Measurements from ENCODE around the gene ADCK2. TPM values are rescaled to one million over a fixed set of nuclear protein-coding genes. Genes with fewer than 3 reads are reported as not detected.

ADCK2 gene
- total RNA-seq, 1 donor from 2014 or later: 15.1 TPM

GRCh38 chr7:140645166-140645900, 27.4 kb upstream of the ADCK2 start:
- H3K4me3 ChIP-seq (ENCODE audit: low read length in 3 of 3): no peak overlapping the region
- peaks cover 0 to 9% (median 8%) of the 10 kb centered on the region in 3 donors for H3K4me1 ChIP-seq (ENCODE audit: control insufficient read depth in 3 of 3, insufficient read depth in 3 of 3, low read length in 3 of 3)
- no peaks in the 10 kb centered on the region for H3K36me3 ChIP-seq (ENCODE audit: control insufficient read depth in 3 of 3, insufficient read depth in 3 of 3, low read length in 3 of 3)
- H3K9ac ChIP-seq (ENCODE audit: low read depth in 1 of 3, low read length in 3 of 3): no peak overlapping the region
- peaks cover 10 to 21% (median 16%) of the 10 kb centered on the region in 3 donors for H3K27me3 ChIP-seq (ENCODE audit: control insufficient read depth in 3 of 3, insufficient read depth in 3 of 3, low read length in 3 of 3)
- H3K27ac ChIP-seq (ENCODE audit: low read depth, low read length): no peak overlapping the region
- no peaks in the 10 kb centered on the region for H3K9me3 ChIP-seq (ENCODE audit: control insufficient read depth in 3 of 3, low read length in 3 of 3)

GRCh38 chr7:140646931-140647647, 25.7 kb upstream of the ADCK2 start:
- no peak overlapping the region for H3K9ac ChIP-seq (ENCODE audit: low read depth in 1 of 3, low read length in 3 of 3)
- no peak overlapping the region for H3K4me3 ChIP-seq (ENCODE audit: low read length in 3 of 3)
- H3K4me1 ChIP-seq (ENCODE audit: control insufficient read depth in 3 of 3, insufficient read depth in 3 of 3, low read length in 3 of 3): no peaks in the 10 kb centered on the region
- peaks cover 2 to 9% (median 3%) of the 10 kb centered on the region in 3 donors for H3K27me3 ChIP-seq (ENCODE audit: control insufficient read depth in 3 of 3, insufficient read depth in 3 of 3, low read length in 3 of 3)
- no peaks in the 10 kb centered on the region for H3K36me3 ChIP-seq (ENCODE audit: control insufficient read depth in 3 of 3, insufficient read depth in 3 of 3, low read length in 3 of 3)
- no peaks in the 10 kb centered on the region for H3K9me3 ChIP-seq (ENCODE audit: control insufficient read depth in 3 of 3, low read length in 3 of 3)
- no peak overlapping the region for H3K27ac ChIP-seq (ENCODE audit: low read depth, low read length)

- no peak overlapping the region for H3K27ac ChIP-seq (ENCODE audit: low read depth, low read length)
- no peak overlapping the region for H3K4me3 ChIP-seq (ENCODE audit: low read length in 3 of 3)
- no peak overlapping the region for H3K9ac ChIP-seq (ENCODE audit: low read depth in 1 of 3, low read length in 3 of 3)
- H3K27me3 ChIP-seq (ENCODE audit: control insufficient read depth in 3 of 3, insufficient read depth in 3 of 3, low read length in 3 of 3): no peaks in the 10 kb centered on the region
- peaks cover 8 to 15% (median 14%) of the 10 kb centered on the region in 3 donors for H3K4me1 ChIP-seq (ENCODE audit: control insufficient read depth in 3 of 3, insufficient read depth in 3 of 3, low read length in 3 of 3)
- H3K36me3 ChIP-seq (ENCODE audit: control insufficient read depth in 3 of 3, insufficient read depth in 3 of 3, low read length in 3 of 3): no peaks in the 10 kb centered on the region
- H3K9me3 ChIP-seq (ENCODE audit: control insufficient read depth in 3 of 3, low read length in 3 of 3): no peaks in the 10 kb centered on the region
Measured at GRCh38 chr7:140649556-140650205, 23.1 kb upstream of the ADCK2 start.

GRCh38 chr7:140650367-140650766, 22.4 kb upstream of the ADCK2 start:
- H3K4me3 ChIP-seq (ENCODE audit: low read length in 3 of 3): no peak overlapping the region
- no peaks in the 10 kb centered on the region for H3K36me3 ChIP-seq (ENCODE audit: control insufficient read depth in 3 of 3, insufficient read depth in 3 of 3, low read length in 3 of 3)
- no peak overlapping the region for H3K9ac ChIP-seq (ENCODE audit: low read depth in 1 of 3, low read length in 3 of 3)
- no peak overlapping the region for H3K27ac ChIP-seq (ENCODE audit: low read depth, low read length)
- H3K9me3 ChIP-seq (ENCODE audit: control insufficient read depth in 3 of 3, low read length in 3 of 3): no peaks in the 10 kb centered on the region
- H3K27me3 ChIP-seq (ENCODE audit: control insufficient read depth in 3 of 3, insufficient read depth in 3 of 3, low read length in 3 of 3): no peaks in the 10 kb centered on the region
- H3K4me1 ChIP-seq (ENCODE audit: control insufficient read depth in 3 of 3, insufficient read depth in 3 of 3, low read length in 3 of 3): peaks cover 8 to 15% (median 14%) of the 10 kb centered on the region in 3 donors

DNA sequence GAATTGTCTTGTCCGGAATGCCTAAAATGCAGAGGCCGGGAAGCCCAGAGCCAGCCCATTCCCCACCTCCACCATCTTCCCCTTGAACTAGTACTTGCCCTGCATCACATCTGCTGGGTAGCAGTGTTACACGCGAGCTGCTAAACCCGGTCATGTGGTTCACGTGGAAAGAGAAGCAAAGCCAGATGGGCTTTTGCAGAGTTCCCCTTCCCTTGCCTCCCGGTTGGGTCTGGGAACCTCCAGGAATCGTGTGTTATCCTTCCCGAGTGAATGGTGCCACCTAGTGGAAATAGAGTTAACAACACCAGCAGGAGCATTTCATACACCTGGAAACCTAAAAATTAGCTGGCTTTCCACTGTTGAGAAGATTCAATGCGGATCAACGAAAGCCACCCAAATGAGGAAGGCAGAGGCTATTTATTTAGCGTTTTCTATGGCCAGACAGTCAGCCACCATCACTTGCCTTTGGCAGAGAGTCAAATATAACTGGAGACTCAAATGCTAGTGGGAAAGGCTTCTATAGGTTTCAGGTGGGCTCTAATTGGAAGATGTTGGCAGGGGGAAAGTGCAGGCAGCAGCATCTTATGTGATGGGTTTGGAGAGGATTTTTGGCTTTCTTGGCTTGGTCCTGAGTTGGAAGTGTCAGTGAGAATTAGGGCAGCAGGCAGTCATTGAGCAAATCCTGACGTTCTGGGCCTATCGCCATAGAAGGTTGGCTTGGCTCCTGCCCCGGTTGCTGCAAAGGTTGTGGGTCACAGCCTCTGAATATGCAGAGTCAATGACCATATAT, 19.2 kb upstream of the ADCK2 start:
- Histone ChIP-seq H3K27ac (ENCODE audit: low read depth, low read length) (no peak overlapping the region), H3K4me1 (ENCODE audit: control insufficient read depth in 3 of 3, insufficient read depth in 3 of 3, low read length in 3 of 3) (peaks cover 14 to 35% (median 30%) of the 10 kb centered on the region in 3 donors), H3K9ac (ENCODE audit: low read depth in 1 of 3, low read length in 3 of 3) (peak overlapping the region in 1 of 3 donors; percentile 50)

DNA sequence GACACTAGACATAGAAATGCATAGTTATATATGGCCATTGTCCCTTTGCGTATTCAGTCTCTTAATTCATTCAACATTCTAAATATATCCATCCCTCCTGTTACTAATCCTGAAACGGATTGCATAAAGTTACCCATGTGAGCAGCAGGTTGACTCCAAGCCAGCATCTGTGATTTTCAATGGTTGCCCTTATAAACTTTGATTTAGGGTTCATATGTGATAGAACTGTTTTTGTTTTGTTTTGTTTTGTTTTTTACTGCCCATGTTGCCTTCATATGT, 18.7 kb upstream of the ADCK2 start:
- H3K27ac ChIP-seq (ENCODE audit: low read depth, low read length): peak overlapping the region; percentile 24

More for the DNA sequence above, 19.2 kb upstream of the ADCK2 start:
- no peaks in the 10 kb centered on the region for H3K9me3 ChIP-seq (ENCODE audit: control insufficient read depth in 3 of 3, low read length in 3 of 3)
- H3K4me3 ChIP-seq (ENCODE audit: low read length in 3 of 3): peak overlapping the region in 1 of 3 donors; percentile 52
- no peaks in the 10 kb centered on the region for H3K36me3 ChIP-seq (ENCODE audit: control insufficient read depth in 3 of 3, insufficient read depth in 3 of 3, low read length in 3 of 3)
- no peaks in the 10 kb centered on the region for H3K27me3 ChIP-seq (ENCODE audit: control insufficient read depth in 3 of 3, insufficient read depth in 3 of 3, low read length in 3 of 3)

GRCh38 chr7:140654661-140655060, 18.1 kb upstream of the ADCK2 start:
- Histone ChIP-seq H3K4me3 (ENCODE audit: low read length in 3 of 3) (no peak overlapping the region), H3K27ac (ENCODE audit: low read depth, low read length) (peak overlapping the region; percentile 24), H3K36me3 (ENCODE audit: control insufficient read depth in 3 of 3, insufficient read depth in 3 of 3, low read length in 3 of 3) (no peaks in the 10 kb centered on the region), H3K4me1 (ENCODE audit: control insufficient read depth in 3 of 3, insufficient read depth in 3 of 3, low read length in 3 of 3) (peaks cover 14 to 35% (median 30%) of the 10 kb centered on the region in 3 donors), H3K9me3 (ENCODE audit: control insufficient read depth in 3 of 3, low read length in 3 of 3) (no peaks in the 10 kb centered on the region), H3K27me3 (ENCODE audit: control insufficient read depth in 3 of 3, insufficient read depth in 3 of 3, low read length in 3 of 3) (no peaks in the 10 kb centered on the region), H3K9ac (ENCODE audit: low read depth in 1 of 3, low read length in 3 of 3) (no peak overlapping the region)

More for the DNA sequence above, 18.7 kb upstream of the ADCK2 start:
- no peaks in the 10 kb centered on the region for H3K27me3 ChIP-seq (ENCODE audit: control insufficient read depth in 3 of 3, insufficient read depth in 3 of 3, low read length in 3 of 3)
- H3K4me3 ChIP-seq (ENCODE audit: low read length in 3 of 3): no peak overlapping the region
- no peaks in the 10 kb centered on the region for H3K9me3 ChIP-seq (ENCODE audit: control insufficient read depth in 3 of 3, low read length in 3 of 3)
- no peak overlapping the region for H3K9ac ChIP-seq (ENCODE audit: low read depth in 1 of 3, low read length in 3 of 3)
- H3K4me1 ChIP-seq (ENCODE audit: control insufficient read depth in 3 of 3, insufficient read depth in 3 of 3, low read length in 3 of 3): peaks cover 14 to 35% (median 30%) of the 10 kb centered on the region in 3 donors
- no peaks in the 10 kb centered on the region for H3K36me3 ChIP-seq (ENCODE audit: control insufficient read depth in 3 of 3, insufficient read depth in 3 of 3, low read length in 3 of 3)

GRCh38 chr7:140655511-140656408, 17.0 kb upstream of the ADCK2 start:
- peaks cover 14 to 35% (median 31%) of the 10 kb centered on the region in 3 donors for H3K4me1 ChIP-seq (ENCODE audit: control insufficient read depth in 3 of 3, insufficient read depth in 3 of 3, low read length in 3 of 3)
- no peaks in the 10 kb centered on the region for H3K27me3 ChIP-seq (ENCODE audit: control insufficient read depth in 3 of 3, insufficient read depth in 3 of 3, low read length in 3 of 3)
- H3K9me3 ChIP-seq (ENCODE audit: control insufficient read depth in 3 of 3, low read length in 3 of 3): no peaks in the 10 kb centered on the region
- H3K9ac ChIP-seq (ENCODE audit: low read depth in 1 of 3, low read length in 3 of 3): peak overlapping the region in 1 of 3 donors; percentile 84
- H3K4me3 ChIP-seq (ENCODE audit: low read length in 3 of 3): peak overlapping the region in 2 of 3 donors; percentile 50 to 69
- H3K36me3 ChIP-seq (ENCODE audit: control insufficient read depth in 3 of 3, insufficient read depth in 3 of 3, low read length in 3 of 3): no peaks in the 10 kb centered on the region
- H3K27ac ChIP-seq (ENCODE audit: low read depth, low read length): peak overlapping the region; percentile 82

Data from skeletal muscle tissue (tissue), 4 donors.